Activated CD4-positive, alpha-beta T cell treated with anti-CD3 and anti-CD28 coated beads, Interleukin-2, Interleukin-4, amounts not matched to agents 100 ng/mL and 50 ng/mL, durations not matched to agents 16 hours and 8 hours (primary cell): ENCODE results near the gene ZNF516.

ENCODE experiments used
- DNase-seq: peaks from one replicate; pipeline ENCODE4 v3.0.0-alpha.2; 2020; ENCODE audit warnings: low spot score

The ZNF516 gene

DNA sequence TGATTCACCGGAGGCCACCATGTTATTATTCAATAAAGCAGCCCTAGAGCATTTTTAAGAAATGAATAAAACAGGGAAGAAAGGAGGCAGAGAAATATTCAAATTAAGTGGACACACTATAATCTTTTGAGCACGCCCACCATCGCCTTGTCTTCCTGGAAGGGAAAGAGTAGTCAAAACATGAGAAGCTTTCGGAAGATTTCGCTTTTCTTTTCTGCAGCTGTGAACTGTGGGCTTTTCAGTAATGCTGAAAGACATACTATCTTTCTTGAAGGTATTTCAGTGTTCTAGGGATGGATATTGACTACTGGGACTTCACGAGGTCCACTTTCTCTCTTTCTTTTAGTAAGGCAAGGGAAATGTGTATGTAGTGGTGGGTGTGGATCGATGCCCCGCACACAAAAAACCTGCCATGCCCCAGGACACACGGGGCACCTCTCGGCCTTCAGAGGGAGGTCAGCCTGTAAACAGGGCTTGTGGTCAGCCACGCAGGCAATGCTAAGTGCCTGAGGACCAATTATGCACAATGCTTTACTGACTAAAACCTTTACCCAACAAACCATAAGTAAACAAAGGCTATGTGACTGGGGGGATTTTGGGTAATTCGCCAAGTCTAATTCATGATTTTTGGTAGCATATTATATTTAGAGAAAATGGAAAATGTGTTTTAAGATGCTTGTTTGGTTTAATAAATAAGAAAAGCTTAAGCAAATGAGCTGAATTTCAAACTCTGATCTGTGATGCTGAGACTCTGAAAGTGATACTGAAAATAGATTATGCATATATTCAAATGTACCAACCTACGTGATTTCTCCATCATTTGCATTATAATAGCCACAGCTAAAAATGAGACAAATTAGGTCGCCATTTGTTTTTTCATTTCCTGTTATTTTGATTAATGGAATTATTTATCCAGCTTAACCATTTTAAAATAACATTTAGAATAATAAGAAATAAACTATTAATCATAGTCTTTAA lies 130.5 kb downstream of the ZNF516 start:
- peak; percentile 56 for DNase-seq

DNA sequence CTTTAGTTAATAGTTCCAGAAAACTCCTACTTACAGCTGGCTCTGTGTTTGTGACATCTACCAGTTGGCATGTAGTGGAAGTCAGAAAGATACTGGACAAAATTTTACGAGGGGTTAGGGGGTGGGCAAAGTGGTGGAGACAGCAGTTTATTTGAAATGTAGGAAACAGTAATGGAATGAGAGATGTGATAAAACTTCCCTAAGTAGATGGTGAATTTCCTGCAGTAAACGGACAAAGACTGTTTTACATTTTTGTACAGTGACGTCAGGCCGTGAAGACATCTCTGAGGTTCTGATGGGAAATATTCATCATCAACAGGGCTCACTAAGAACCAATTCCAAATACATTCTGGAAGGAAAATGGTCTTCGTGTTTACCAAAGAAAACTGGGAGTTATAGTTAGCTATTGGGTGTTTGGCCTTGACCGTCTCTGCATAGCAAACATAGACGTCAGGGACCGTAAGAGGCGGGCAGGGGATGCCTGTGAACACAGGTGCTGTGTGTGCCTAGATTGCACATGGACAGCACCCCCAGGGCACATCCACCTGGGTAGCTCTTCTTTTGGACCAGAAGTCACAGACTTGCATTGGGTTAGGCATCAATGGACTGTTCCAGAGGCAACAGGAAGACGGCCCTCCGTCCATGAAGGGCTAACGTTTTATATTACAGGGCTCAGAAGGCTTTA lies 131.5 kb downstream of the ZNF516 start:
- DNase-seq = no peak

DNA sequence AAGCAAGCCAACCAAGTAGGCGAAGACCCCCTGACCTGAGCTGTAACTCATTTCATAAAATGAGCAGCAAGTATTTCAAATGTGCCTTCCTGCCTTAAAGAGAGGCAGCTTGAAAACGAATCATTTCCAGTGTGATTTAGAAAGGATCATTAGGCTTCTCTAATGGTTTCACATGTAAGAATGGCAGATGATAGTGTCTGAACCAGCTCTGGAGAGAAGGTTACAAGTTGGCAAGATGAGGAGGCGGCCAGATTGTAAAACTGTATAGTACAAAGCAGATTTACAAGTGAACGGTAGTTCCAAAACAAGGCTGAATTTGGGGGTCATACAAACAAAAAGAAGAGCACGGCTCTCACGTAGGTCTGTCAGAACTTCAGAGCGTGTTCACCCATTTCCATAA lies 132.4 kb downstream of the ZNF516 start:
- no peak for DNase-seq

DNA sequence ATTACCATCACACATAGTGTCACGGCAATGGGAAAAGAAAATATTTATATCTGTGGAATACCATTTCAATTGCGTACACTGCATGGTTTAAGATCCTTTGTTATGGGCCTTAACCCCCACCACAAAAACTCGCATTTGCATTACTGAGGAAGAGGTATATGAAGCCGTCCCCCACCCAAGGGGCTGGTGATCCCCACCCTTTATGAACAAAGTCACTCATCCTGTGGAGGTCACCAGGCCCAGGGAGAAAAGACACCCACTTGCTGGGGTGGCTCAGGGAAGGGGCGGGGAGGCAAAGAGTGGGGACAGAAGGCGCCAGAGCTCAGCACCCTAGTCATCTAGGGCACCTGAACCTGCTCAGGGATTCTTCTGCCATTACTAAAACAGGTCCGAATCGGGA lies 133.8 kb downstream of the ZNF516 start:
- DNase-seq = no peak

DNA sequence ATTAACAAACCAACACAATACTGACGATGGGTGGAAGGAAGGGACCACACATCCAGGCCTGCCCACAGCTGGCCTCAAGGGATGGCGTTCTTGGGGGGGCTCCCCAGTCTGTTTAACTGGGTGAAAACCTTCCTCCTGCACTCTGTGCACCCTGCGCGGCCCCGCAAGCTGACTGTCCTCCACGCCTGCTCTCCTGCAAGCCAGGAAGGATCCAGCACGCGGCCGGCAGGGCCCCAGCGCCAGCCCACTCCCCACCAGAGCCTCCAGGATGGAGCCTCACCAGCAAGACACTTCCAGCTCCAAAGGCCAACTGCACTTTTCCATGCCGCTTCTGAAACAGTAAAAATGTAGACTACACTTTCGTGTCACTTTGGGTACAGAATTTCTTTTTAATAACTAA lies 135.1 kb downstream of the ZNF516 start:
- DNase-seq = no peak

DNA sequence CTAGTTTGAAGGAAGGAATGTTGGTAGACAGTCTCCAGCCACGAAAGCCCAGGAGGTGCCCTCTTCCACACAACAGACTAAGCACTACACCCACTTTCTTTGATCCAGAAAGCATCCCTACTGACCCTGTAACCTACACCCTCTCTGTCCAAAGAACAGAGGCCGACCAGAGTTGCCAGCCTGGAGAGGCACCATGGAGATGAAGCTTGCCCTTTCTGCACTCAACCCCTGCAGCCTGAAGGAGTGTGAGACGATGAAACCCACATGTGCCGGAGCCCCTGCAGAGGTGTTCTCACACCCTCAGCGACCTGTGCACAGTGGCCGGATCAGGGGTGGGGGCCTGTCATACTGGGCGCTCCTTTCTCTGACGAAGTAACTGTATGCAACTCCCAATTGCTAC lies 136.3 kb downstream of the ZNF516 start:
- DNase-seq = no peak

DNA sequence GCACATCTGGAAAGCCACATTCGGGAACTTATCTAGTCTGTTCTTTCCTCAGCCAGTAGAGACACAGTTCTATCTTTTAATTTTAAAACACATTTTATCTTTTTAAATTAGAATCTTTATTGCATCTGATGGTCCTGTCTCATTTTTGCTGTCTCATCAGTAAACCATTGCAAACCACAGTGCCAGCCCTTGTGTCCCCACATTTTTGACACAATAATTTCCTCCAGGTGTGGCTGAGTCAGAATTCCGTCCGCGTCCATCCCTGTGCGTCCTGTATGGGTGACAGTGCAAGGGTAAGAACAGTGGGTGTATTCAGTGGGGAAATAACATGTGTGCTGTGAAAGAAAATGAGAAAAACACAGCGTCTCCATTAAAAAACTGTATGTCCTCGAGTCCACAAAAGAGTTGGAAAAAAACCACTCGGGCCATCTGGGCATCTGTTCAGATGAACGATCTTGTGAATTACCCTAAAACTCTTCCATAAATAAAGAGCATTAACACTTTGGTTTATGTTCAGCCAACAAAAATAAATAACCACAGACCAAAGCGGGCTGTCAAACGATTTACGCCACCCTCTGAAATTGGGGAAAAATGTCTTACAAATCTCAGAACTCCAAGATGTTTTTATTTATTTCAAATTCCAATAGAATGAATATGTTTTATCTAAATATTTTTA lies 137.3 kb downstream of the ZNF516 start:
- no peak for DNase-seq

DNA sequence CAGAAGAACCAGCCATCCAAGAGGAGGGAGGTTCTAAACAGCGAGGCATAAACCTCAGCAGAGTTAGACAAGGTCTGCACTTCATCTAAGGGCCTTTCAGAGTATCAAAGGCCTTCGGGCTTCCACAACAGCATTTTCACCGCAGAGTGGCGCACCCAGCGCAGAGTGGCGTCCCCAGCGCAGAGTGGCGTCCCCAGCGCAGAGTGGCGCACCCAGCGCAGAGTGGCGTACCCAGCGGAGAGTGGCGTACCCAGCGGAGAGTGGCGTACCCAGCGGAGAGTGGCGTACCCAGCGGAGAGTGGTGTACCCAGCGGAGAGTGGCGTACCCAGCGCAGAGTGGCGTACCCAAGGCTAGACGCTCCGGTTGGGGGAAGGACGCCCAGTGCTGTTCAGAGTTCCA lies 137.9 kb downstream of the ZNF516 start:
- DNase-seq = no peak

DNA sequence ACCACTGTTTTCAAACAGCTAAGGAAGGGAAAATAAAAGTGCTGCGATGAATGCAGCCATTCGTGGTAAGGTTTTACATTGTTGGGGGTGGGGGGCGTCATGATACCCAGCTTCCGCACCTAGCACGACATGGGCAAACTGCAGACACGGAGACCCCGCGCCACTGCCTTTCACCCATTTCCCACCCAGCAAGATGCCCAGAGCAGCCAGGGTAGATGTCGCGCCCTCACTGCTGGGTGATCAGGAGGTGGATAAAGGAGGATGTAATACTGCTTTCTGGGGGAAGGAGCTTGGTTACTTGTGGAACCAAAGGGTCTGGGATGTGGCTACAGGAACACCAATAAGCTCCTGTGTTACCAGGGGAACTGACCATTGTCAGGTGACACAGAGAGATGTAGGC lies 138.4 kb downstream of the ZNF516 start:
- no peak for DNase-seq

DNA sequence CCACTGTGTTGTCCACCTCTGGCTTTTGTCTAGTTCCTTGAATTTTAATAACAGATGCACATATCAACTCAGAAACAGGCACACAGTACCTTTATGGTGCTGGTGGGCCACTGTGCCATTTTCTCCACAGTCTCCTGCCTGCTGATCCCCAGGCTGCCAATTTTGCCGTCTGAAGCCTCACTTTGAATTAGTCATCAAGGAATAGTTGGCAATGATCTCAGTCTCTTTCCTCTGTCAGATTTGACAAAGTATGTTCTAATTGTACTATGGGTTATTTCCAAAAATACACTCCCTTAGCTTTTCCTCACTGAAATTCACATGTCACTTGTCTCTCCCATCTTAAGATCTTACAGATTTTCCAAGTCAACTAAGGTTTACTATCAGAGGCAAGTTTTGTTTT lies 140.7 kb downstream of the ZNF516 start:
- DNase-seq = no peak

DNA sequence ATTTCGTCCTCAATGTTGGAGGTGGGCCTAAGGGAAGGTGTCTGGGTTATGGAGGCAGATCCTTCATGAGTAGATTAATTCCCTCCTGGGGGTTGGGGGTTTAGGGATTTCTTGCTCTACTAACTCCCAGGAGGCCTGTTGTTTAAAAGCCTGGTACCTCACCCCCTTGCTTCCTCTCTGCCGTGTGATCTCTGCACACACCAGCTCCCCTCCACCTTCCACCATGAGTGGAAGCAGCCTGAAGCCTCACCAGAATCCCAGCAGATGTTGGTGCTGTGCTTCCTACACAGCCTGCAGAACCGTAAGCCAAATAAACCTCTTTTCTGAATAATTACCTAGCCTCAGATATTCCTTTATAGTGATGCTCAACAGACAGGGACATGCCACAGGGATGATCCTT lies 141.5 kb downstream of the ZNF516 start:
- DNase-seq = no peak

DNA sequence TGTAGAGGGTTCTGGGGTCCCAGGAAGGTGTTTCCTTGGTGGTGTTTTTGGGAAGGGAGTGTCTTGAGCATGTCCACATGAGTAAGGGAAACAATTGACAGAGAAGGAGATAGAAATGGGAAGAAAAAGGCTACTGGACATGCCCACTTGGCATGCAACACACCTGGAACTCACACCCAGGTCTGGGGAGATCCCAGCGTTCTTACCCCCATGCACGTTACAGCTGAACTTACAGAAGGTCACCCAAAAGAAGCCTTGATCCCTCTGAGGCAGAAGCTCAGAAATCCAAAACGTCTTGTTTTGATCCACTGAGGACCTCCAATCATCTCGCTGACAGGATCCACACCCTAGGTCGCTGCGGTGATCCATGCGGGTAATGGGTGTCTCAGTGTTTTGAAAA lies 142.0 kb downstream of the ZNF516 start:
- no peak for DNase-seq

DNA sequence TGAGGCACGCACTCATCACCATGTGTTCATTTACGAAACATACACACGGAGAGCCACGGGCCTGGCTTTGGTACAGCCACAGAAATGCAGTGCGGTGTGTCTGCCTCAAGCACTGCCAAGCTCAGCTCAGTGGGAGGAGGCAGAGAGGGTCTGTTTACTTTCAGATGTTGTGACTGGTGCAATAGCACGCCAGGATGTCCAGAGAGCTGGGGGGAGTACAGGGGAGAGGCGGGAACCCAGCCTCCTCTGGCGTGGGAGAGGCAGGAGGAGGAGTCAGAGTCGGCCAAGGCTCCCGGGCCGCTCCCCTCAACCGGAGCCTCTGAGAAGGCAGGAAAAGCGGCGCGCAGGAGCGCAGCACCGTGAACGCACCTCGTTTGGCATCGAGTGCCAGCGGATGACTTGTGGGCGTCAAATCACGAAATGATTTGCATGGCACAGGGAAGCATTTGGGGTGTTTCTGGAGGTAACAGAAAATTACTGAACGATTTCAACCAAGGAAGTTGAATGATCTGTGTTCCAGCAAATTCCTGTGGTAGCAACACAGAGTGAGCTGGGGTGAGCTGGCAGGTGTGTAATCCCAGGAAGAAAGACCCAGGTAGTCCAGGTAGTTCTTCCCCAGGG lies 143.0 kb downstream of the ZNF516 start:
- no peak for DNase-seq

DNA sequence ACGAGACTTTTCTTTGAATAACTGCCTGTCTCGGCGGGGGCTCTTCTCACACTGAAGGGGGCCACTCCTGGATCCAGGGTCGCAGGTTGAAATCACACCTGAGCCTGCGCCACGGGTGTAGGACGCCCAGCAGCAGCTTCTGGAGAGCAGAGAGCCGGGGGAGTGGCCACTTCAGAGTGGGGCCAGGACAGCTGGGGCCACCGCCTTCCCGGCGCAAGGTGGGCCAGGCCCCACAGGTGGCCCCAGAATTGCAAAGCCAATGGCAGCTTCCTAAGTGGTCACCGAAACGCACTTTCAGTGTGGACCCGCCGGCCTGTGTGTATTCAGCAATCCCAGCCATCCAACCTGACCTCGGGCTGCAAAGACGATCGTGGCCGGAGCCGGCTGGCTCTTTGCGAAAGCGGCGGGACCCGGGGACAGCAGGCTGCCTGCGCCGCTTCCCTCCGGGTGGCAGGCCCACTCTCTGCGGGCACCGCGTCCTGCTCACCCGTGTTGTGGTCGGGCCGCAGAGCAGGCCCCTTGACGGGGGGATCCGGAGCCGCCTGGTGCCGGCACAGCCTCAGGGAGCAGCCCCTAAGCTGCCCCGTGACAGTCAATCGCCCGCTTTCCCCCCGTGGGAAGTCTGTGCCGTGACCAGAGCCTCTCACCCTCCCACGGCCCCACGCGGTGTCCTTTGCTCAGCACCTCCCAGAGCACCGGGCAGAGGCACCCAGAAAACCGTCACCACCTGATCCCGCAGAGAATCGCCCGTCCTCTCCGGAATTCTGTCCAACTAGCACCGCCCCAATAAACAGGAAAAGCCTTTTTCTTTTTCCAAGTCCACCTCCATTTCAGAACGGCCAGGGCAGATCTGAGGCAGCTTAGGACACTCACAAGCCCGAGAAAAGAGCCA lies 144.7 kb downstream of the ZNF516 start:
- DNase-seq = no peak

DNA sequence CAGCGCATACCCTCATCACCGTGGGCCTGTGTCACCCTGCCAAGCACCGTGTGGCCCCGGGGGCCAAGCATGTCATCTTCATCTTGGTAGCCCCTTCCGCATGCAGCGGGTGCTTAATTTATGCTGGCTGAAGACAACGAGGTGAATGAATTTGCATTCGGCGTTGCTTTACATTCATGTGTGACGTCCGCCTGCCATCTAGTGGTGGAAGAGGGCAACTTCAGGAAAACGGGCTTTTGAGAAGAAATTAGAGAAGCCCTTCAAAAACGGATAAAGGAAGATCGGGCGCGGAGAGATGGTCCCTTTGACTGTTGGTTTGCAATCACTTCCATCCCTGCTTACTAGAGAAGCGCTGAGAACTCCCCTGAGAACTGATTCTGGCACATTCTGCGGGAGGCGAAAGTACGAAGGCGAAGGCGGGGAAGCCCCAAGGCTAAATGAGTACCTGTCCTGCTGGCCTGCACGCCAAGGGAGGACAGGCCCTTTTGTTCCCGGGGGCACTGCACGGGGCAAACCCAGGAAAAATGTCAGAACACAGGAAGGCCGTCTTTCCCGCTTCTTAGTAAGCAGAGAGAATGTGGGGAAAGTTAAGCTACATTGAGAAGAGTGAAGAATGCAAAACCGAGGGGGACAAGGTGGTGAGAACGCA lies 145.9 kb downstream of the ZNF516 start:
- peak; percentile 76 for DNase-seq

DNA sequence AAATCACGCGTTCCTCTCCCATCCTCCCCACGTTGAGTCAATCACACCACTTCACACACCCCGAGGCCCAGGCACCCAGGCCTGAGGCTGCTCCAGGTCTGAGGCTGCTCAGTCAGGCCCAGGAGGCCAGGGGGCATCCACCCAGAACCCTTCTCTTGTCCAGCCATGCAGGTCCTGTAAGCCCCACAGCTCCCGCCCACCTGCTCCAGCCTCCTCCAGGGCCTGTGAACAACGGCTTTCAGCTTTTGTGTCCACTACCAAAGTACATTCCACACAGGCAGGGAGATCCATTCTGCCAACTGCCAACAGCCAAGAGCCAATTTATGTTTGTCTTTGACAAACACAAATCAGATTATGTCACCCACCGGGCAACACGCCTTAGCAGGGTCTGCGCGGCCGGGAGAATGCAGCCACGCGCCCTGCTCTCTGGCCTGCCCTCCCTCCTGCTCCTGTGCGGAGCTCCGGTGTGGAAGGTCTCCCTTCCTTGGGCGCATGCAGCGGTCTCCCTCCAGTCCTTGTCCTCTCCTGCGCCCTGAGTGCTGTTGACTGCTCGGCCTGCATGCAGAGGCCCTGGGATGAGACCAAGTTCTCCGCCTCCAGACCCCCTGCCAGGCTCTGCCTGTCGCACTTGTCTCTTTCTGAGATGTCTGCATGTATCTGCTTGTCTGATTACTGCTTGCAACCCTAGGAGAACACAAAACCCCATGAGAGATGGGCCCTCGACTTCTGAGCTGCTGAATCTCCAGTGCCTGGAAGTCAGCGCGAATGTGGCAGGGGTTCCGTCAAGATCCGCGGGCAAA lies 146.6 kb downstream of the ZNF516 start:
- no peak for DNase-seq

DNA sequence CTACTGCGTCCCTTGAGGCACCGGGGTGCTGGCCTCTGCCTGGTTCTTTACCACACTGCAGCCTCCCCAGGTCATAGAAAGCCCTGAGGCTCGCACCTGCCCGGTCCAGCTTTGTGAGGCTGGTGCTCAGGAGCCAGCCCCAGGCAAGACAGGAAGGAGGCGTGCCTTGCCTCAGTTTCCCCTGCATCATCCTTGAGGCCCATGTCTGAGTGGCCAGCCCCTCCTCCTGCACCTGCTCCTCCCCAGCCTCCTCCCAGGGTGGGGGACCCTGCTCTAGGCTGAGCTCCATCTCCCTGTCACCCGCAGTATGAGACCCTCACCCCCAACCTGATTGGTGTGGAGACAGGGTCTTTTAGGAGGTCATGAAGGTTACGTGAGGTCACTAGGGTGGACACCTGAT lies 147.7 kb downstream of the ZNF516 start:
- DNase-seq = no peak

DNA sequence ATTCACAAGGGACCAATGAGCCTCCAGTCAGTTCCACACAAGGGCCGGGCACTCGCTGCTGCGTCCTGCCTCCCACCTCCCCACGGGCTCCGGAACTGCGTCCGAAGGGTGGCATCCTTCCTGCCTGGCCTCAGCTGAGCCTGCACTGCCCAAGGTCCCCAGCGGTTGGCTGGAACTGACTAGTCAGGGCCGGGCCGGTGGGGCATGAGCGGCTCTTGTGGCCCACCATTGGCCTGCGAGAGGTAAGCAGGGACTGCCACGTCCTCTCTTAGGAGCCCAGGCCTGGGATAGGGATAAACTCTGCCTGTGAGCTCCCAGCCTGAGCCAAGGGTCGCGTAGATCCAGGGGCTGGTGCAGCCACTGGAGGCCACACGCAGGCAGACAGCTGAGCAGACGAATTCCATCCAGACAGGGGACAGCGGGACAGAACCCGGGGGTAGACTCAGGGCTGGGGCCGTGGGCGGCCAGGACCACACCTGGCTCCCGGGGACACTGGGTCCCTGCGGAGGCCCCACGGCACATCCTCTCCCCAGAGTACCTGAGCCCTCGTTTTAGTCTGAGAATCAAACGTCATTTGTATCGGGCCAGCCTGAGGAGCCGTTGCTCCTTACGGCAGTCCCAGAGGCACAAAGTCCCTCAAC lies 148.4 kb downstream of the ZNF516 start:
- no peak for DNase-seq

DNA sequence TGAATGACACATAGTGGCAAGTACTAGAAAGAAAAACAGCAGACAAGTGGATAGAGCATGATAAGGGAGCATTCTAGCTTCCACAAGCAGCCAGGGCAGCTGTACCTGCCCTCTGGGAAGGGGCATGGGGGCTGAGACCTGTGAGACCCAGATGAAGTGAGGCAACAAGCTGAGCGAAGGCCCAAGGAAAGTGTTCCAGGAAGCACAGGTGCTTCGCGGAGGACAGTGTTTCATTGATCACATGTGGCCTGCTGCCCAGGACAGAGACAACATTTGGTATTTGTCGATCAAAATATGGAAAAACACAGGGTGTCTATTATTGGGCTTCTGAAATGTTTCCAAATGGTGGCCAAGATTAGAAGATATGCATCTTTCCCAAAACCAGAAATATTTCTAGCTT lies 149.1 kb downstream of the ZNF516 start:
- DNase-seq = no peak
